GM18520 (cell line): ENCODE results near the gene SLAMF7.
"Not testable (repeated sequence)": the region's sequence is repeated elsewhere in the genome, so short reads cannot be mapped to it uniquely, and the experiment has no call there.

Source experiments
- ATAC-seq: cut with Tn5 transposase; IDR thresholded peaks from one replicate; pipeline ENCODE4 v1.9.1; 2021; ENCODE audit not compliant: unreplicated experiment

Gene SLAMF7

DNA sequence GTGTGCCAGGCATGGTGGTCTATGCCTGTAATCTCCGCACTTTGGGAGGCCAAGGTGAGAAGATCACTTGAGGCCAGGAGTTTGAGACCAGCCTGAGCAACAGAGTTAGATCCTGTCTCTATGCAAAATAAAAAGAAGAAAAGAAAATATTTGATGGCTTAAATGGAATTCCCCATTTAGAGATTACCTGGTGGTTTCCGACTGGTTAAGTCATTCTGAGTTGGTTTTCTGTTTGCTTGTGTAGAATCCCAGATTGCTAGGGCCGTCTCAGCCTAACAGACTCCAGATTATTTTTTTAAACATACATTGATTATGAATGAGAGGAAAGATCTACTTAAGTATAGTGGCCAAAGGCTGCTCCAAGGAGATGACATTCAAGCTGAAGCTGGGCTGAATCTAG lies 34.0 kb downstream of the SLAMF7 start:
- no peak for ATAC-seq

DNA sequence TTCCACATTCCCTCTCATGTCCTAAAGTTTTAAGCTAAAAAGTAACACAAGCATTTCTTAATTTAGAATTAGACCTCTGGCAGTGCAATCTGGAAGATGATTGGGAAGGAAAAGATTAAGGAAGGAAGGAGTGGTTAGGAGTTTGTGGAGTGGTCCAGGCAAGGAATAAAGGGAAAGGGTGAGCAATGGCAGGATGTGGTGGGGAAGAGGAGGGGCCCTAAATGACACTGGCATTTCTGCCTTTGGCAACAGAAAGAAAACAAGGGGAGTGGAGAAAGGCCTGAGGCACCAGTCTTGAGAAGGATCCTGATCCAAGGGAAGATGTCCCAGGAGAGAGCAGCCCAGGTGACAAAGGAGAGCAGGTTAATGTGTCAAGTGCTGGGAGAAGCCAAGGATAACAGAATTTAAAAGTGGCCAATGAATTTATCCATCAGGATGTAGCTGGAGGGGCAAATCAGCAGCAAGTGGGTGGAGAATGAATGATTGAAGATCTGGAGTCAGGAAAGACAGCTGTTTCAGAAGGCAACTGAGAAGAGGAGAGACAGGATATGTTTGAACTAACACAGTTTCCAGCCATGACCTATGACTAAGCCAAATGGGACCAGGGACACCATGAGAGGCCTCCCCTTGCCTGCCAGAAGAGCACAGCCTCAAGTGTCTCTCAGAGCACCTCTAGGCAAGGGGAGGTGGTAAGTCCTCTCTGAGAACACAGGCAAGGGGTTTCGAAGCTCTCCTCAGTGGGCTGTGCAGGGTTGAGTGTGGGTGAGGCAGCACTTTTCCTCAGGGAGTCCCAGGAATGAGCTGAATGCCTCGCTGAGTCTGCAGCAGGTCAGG lies 36.1 kb downstream of the SLAMF7 start:
- no peak for ATAC-seq

DNA sequence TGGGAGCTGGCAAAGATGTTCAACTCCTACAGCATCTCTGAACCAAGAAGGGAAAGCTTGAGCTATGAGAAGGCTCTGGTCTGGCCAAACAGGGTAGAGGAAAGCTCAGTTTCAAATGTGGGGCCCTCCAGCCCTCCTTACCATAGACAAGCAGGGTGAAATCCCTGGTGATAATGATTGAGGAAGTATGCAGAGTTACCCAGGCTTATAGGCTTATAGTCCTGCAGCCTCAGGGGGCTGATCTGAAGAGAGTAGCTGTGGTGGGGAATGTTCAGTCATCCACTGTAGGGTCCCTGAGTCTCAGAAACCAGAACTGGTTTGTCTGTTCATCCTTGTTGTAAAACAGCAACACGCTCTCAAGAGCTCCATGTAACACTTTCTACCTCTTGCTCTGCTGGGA lies 37.1 kb downstream of the SLAMF7 start:
- ATAC-seq: no peak

DNA sequence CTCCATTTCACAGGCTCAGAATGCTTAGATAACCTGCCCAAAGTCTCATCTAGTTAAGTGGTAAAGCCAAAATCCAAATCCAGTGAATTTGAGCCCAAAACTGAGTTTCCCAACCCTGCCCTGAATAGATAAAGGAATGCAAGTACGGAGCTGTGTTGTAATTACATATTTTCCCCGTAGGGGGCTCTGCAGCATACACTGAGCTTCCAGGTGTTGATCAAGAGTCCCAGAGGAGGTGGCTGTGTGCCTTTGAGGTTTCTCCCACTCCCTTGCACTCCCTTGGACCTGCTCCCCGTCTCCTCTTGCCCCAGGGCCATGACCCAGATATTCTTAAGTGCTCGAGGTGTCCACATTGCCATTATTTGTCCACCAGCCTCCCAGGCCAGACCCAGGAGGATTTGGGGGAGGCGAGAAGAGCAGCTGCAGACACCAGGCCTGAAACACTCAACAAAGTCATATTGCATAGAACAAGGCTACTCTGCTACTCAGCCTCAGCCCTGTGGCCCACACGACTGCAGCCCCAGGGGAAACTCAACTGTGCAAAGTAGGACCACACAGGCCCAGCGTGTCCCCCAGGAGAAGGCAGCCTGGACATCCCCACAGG lies 38.5 kb downstream of the SLAMF7 start:
- no peak for ATAC-seq

DNA sequence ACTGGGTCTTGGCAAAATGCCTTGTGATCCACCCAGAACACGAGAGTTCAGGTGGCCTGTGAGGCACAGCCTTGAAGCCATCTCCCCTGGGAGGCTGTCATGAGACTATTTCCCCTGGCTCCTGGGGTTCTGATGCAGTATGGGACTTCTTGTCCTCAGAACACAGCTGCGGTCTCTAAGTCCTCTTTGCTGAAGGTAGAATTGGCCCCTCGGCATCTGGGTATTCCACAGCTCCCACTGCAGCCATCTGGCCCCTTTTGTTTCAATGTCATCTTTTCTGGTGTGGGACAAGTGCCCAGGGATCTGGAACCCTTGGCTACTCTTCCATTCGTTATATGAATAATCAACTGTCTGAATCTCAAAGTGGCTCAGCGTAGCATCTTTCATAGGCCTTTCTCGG lies 39.9 kb downstream of the SLAMF7 start:
- ATAC-seq: no peak

DNA sequence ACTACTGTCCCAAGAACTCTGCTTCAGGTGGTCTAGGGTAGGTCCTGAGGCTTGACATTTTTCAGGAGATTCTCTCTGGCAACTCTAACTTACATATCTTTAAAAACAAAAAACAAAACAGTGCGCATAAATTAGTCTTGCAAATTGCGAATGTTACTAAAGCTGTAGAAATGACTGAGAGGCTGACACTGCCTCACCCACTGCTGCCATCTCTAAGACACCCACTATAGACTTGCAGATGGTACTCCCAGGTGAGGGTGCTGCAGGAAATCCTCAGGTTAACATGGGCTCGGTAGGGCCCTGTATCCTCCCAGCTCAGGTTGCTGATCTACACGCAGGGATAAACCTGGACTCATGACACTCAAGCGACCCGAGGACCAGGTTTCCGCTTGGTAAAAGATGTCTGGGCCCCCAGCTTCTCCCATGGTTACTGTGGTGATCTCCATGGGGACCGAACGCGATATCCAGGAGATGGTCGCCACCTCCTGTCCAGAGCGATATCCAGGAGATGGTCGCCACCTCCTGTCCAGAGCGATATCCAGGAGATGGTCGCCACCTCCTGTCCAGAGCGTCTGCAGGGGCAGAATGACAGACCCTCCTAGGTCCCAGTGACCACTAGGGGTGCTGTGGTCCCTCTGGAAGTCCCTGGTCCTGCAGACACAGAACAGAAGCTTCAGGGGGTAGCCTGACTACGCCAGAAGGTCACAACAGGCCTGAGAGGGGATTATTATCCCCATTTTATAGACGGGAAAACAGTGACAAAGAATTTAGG lies 40.8 kb downstream of the SLAMF7 start:
- no peak for ATAC-seq

DNA sequence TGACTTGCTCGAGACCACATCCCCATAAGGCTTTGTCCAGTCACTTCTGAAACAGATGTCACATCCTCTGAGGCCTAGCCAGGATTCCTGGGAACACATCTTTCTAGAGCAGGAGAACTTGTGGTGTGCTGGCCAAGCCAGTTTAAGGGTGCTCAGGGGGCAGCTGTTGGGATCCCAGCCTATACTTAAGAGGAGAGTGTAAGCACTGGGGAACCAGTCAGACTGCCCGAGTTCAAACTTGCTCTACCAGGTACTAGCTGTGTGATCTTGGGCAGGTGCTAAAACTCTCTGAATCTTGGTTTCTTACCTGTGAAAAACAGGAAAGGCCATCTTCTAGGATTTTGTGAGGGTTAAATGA lies 41.3 kb downstream of the SLAMF7 start:
- no peak for ATAC-seq

DNA sequence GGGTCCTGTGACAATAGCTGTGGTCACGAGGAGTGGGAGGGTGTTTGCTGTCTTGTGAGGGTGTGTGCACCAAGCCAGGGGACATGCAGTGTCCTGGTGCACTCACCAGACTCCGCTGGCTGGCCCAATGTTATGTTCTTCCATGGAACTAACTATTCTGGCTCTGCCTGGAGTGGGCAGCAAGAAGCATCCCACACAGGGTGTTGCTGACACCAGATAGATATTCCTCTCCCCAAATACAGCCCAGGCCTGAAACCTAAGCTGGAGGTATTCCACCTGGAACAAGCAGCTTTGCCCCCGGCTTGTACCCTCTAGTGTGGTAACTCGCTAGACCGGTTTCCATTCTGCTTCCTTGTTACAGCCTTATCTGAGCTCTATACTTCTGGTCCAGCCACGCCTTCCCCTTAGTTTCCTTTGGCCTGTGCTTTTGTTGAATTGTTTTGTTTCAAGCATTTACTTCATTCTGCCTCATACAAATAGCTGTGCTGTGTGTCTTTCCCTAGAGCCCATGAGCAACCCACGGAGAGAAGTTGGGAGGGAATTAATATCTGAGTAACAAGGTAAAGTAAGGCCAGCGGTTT lies 42.2 kb downstream of the SLAMF7 start:
- no peak for ATAC-seq

DNA sequence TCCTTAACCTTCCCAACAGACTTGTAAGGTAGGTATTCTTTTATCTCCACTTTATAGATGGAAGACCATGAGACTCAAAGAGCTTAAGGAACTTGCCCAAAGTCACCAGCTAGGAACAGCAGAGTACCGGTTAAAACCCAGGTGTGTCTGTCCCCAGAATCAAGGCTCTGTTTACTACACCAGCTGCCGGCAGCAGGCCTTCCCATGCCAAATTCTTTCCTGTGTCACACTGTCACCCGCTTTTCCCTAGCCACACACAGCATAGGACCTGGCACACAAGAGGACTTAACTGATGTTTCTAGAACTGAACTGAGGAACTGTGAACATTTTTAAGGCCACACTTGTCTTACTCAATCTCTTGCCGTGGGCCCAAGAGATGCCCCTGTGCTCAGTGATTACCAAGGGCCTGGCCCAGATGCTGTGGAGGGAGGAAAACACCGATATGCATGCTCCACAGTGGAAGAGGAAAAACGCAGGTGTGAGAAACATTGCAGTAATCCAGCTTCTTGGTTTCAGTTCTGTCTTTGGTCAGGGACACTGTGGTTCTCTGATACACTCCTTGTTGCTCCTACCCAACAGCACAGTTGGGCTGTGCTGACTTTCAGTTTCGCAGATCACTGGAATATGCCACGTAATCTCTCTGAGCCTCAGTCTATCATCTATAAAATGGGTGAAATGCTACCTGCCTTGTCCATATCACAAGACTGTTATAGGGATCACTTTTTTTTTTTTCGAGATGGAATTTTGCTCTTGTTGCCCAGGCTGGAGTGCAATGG lies 43.1 kb downstream of the SLAMF7 start:
- ATAC-seq: peak; percentile 59

DNA sequence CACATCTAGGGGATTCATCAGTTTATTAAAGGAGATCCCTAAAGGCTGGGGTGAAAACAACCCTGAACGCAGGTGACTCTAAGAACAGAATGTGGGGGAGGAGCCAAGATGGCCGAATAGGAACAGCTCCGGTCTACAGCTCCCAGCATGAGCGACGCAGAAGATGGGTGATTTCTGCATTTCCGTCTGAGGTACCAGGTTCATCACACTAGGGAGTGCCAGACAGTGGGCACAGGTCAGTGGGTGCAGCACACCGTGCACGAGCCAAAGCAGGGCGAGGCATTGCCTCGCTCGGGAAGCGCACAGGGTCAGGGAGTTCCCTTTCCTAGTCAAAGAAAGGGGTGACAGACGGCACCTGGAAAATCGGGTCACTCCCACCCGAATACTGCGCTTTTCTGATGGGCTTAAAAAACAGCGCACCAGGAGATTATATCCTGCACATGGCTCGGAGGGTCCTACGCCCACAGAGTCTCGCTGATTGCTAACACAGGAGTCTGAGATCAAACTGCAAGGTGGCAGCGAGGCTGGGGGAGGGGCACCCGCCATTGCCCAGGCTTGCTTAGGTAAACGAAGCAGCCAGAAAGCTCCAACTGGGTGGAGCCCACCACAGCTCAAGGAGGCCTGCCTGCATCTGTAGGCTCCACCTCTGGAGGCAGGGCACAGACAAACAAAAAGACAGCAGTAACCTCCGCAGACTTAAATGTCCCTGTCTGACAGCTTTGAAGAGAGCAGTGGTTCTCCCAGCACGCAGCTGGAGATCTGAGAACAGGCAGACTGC lies 44.1 kb downstream of the SLAMF7 start:
- not testable (repeated sequence) for ATAC-seq

DNA sequence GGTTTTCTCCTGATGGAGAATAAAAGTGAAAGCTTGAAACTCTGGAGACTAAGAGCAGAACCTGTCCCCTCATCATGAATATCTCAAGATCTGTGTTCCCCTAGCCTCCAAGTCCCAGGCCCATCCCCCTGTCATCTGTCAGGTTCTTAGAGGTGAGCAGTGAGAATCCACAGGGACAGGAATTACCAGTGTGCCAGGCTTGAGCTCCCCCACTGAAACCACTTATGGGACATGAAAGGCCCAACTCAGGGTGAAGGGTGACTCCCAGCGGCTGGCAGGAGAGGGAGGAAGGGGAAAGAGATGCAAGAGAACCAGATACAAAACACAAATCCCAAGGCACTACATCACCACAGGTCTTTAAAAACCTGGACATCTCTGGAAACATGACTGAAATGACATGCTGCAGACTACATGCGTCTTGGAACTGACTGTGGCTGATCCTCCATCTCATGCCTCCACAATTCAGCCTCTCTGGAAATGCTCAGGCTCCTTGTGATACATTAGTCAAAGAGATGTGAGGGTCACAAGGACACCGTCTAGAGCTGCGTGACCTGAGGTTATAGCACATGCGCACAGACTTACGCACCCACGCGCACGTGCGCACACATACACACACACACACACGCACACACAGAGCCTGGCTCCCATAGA lies 50.1 kb downstream of the SLAMF7 start:
- ATAC-seq: peak; percentile 11

DNA sequence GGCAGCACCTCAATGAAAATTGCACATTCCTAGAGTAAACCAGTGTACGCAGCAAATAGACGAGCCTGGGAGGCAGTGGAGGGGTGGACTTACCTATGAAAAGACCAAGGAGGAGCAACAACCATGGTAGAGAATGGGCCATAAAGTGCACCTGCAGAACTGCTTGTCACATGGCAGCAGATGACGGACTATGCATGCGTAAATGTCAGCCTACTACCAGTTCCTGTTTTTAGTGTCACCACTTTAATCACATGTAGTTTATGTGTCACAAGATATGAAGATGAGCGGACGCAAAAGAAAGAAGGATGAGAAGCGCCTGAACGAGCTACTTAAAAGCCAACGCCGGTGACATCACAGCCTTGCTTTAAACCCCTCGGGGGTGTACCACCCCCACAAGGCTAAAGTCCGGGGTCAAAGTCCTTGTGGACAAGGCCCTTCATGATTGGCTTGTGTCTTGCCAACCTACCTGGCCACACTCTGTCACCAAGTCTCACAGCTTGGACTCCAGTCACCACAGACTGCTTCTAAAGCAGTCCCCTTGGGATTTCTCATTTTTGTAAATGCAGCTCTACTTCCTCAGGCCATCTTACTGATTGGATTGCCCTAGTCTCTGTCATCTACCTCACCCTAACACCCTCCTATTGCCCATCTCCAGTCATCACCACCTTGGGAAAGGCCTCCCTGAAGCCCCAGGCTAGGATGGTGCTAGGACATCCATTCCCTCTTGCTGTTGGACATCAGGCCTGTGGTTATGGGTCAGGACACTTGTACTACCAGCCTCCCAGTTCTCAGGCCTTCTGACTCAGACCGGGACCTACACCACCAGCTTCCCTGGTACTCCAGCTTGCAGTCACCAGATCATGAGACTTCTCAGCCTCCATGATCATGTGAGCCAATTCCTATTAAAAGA lies 50.9 kb downstream of the SLAMF7 start:
- ATAC-seq: peak; percentile 74

DNA sequence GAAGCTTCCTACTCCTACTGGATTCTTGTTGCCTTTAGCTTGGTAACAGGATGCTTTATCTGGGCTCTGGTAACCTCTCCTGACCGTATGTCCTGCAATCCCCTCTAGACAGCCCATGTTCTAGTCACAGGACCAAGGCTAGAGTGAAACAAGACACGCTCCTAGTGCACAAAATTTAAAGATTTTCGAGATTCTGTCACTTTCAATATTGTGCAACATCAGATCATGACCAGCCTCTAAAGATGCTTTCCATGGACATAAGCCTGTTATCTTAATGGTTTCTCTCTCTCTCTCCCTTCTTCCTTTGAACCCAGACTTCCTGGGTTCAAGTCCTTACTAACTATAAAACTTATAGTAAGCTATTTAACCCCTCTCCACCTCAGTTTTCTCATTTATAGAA lies 55.3 kb downstream of the SLAMF7 start:
- ATAC-seq: no peak

DNA sequence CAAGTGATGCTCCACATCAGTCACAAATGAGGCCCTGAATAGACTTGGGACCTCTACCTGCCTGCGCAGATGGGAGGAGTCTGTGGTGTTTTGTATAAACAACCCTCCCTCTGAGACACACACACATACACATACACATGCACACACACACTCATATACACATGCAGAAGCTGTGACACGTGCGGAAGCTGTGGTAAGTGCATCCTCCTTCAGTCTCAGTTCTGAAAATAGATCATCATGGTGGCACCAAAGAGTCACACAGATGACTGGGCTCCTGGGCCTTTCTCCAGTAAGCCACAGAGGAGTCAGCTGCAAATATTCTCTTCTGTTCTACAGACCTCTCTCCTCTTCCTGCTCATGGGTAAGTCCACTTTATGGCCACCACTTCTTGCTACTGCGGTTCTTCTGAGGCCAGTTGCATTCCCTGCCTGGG lies 56.9 kb downstream of the SLAMF7 start, which contains the start of gene LY9:
Gene LY9, plus strand, starts transcription at position 224 of the 433 bp plus-strand sequence. Its CDS starts 14 bp downstream, at position 238.
- ATAC-seq: peak; percentile 71

DNA sequence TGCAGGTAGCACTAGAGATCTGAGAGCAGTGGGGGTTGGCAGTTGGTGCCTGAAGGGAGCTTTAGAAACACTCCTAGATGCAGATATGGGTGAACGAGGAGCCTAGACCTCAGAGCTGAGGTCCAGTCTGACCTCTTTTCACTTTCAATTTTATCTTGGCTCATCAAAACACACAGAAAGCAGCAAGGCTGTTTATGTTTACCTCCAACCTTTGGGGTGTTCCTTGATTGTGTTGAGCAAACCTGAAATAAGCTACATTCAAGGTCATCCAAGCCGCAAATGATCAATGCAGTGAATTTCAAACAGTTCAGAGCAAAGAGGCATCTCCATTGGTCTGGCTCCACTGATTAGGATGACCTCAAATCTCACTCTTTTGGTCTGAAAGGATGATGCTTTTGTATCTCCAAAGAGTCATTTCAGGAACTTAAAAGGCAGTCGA lies 58.2 kb downstream of the SLAMF7 start:
- ATAC-seq: no peak

DNA sequence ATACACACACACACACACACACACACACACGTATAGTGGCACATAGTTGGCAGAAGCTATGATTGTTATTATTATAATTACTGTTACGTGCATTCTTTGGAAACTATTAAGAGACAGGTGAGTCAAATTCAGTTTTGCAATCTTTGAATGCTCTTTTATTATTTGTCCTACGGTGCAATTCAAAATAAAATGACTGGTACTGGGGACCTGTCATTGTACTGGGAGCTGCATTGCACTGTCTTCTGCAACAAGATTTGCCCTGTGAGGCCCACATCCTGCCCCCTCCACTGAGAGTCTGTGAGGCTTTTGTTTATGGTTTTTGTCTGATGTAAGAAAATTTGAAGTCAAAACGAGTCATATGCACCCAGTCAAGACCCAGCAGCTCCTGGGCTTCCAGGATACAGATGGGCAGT lies 58.8 kb downstream of the SLAMF7 start:
- ATAC-seq: no peak

DNA sequence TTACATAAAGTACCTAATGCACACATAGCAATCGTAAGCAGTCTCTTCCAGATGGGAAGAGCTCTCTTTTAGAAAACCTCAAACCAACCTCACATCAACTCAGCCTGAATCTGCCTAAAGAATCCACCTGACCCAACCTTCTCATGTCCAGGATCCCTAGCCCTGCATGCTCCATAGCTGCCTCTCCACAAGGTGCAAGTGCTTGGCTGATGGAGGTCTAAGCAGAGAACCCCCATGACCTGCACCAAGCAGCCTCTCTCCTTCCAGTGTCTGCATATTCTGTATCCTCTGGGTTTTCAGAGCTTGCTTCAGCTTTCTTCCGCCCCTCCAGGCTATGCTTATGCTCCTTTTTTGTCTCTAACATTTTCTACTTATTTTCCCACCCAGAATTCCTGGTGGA lies 59.4 kb downstream of the SLAMF7 start:
- ATAC-seq: no peak

DNA sequence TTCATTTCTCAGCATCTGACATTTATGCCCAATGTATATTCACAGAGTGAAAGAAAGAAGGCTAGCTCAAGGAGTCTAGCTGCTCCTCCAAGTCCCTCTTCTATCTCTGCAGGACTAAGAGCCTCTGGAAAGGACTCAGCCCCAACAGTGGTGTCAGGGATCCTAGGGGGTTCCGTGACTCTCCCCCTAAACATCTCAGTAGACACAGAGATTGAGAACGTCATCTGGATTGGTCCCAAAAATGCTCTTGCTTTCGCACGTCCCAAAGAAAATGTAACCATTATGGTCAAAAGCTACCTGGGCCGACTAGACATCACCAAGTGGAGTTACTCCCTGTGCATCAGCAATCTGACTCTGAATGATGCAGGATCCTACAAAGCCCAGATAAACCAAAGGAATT lies 60.6 kb downstream of the SLAMF7 start:
- no peak for ATAC-seq
